Left lung (tissue), 10 donors: ENCODE results near the gene EGF. TPM values are rescaled to one million over a fixed set of nuclear protein-coding genes. Genes with fewer than 3 reads are reported as not detected.

Experiments
- ATAC-seq: fragments of 200-7000 bp; cut with Tn5 transposase; one replicate; pipeline ENCODE4 v1.9.1; 2020; ENCODE audit warnings: moderate library complexity
- DNase-seq, 4 donors: peaks; one replicate each; pipeline ENCODE4 v3.0.0-alpha.2; 2013 to 2020
- H3K27ac ChIP-seq, 2 donors: fragments of 200-600 bp; sonication (generic) in 1 of 2; one replicate each; pipeline versions ENCODE4 v1.5.0 to v1.8.0; 2020 to 2021
- H3K27me3 ChIP-seq, 2 donors: fragments of 200-600 bp; sonication (generic) in 1 of 2; one replicate each; pipeline versions ENCODE4 v1.5.0 to v1.8.0; 2020 to 2021
- H3K36me3 ChIP-seq, 2 donors: fragments of 200-600 bp; sonication (generic) in 1 of 2; one replicate each; pipeline versions ENCODE4 v1.5.0 to v1.8.0; 2020 to 2021
- H3K4me1 ChIP-seq, 2 donors: fragments of 200-600 bp; one replicate each; pipeline ENCODE4 v1.8.0; 2021
- H3K4me3 ChIP-seq, 2 donors: fragments of 200-600 bp; sonication (generic) in 1 of 2; one replicate each; pipeline versions ENCODE4 v1.5.0 to v1.8.0; 2020 to 2021; ENCODE audit warnings: mild to moderate bottlenecking in 1 of 2
- H3K9me3 ChIP-seq, 2 donors: fragments of 200-600 bp; sonication (generic) in 1 of 2; one replicate each; pipeline versions ENCODE4 v1.5.0 to v1.8.0; 2020 to 2021
- CTCF ChIP-seq, 2 donors: fragments of 200-600 bp; sonication (generic) in 1 of 2; IDR thresholded peaks; one replicate each; pipeline versions ENCODE4 v1.5.0 to v1.8.0; 2021; ENCODE audit warnings: antibody characterized with exemption in 2 of 2
- intact Hi-C, 2 donors: fragments of 100-400 bp; cut with DNase I; formaldehyde crosslinking; loops; one replicate each; pipeline versions ENCODE4 v1.11.2 to v1.14.2; 2022
- polyA plus RNA-seq, 6 donors: library from polyadenylated mRNA; unstranded; fragments of 120-200 nt; gene quantifications; one replicate each; pipeline ENCODE4 v1.2.1, GENCODE V29; 2013; ENCODE audit not compliant: insufficient read length in 6 of 6
- total RNA-seq, 2 donors: library from RNA; stranded (reverse); fragmentation: NEBNext Ultra II Directional; extraction: Animal tissue kit (Norgen Biotek cat#: 25700); gene quantifications; one replicate each; pipeline ENCODE4 v1.2.1, GENCODE V29; 2021
- donor health status: DM: no; HTN: yes; CAD: no.
- donor health status: DM: no; HTN: no; CAD: no.

EGF gene
- total and polyA plus RNA-seq, 8 donors, result 0.45 to 4.3 (median 1.0) TPM

- H3K27ac ChIP-seq, result no peak overlapping the region
- H3K9me3 ChIP-seq, result no peaks in the 10 kb centered on the region
- no peak for ATAC-seq
Measured at GRCh38 chr4:109877400-109877799, 35.3 kb upstream of the EGF start.

GRCh38 chr4:109878355-109878754 is 34.3 kb upstream of the EGF start:
- intact Hi-C loops, result no loop called here
- DNase-seq, result no peak
- no peak for ATAC-seq

More at GRCh38 chr4:109877400-109877799, 35.3 kb upstream of the EGF start:
- DNase-seq, result no peak
- Histone ChIP-seq H3K36me3 (no peaks in the 10 kb centered on the region), H3K4me1 (no peaks in the 10 kb centered on the region), H3K27me3 (no peaks in the 10 kb centered on the region), H3K4me3 (no peak overlapping the region)
- intact Hi-C loops, result no loop called here
- TF ChIP-seq CTCF (IDR thresholded peaks at IDR 0.05), result no peak

GRCh38 chr4:109879081-109879480 is 33.6 kb upstream of the EGF start:
- H3K9me3 ChIP-seq, result no peaks in the 10 kb centered on the region
- no peak overlapping the region for H3K4me3 ChIP-seq
- intact Hi-C loops, result no loop called here
- H3K27me3 ChIP-seq, result no peaks in the 10 kb centered on the region
- H3K27ac ChIP-seq, result no peak overlapping the region
- no peak for ATAC-seq
- no peak for TF ChIP-seq CTCF (IDR thresholded peaks at IDR 0.05)
- DNase-seq, result peak in 1 of 4 donors; percentile 54
- H3K4me1 ChIP-seq, result no peaks in the 10 kb centered on the region
- H3K36me3 ChIP-seq, result no peaks in the 10 kb centered on the region

More at GRCh38 chr4:109878355-109878754, 34.3 kb upstream of the EGF start:
- H3K4me1 ChIP-seq, result no peaks in the 10 kb centered on the region
- H3K9me3 ChIP-seq, result no peaks in the 10 kb centered on the region
- TF ChIP-seq CTCF (IDR thresholded peaks at IDR 0.05), result no peak
- no peak overlapping the region for H3K4me3 ChIP-seq
- H3K27me3 ChIP-seq, result no peaks in the 10 kb centered on the region
- no peak overlapping the region for H3K27ac ChIP-seq
- no peaks in the 10 kb centered on the region for H3K36me3 ChIP-seq

- Histone ChIP-seq H3K27ac (no peak overlapping the region), H3K27me3 (no peaks in the 10 kb centered on the region), H3K9me3 (no peaks in the 10 kb centered on the region), H3K4me3 (no peak overlapping the region), H3K36me3 (no peaks in the 10 kb centered on the region), H3K4me1 (no peaks in the 10 kb centered on the region)
- TF ChIP-seq CTCF (IDR thresholded peaks at IDR 0.05), result no peak
- no peak for ATAC-seq
- peak in 1 of 4 donors; percentile 27 for DNase-seq
- intact Hi-C loops, result no loop called here
Measured at GRCh38 chr4:109879636-109880314, 32.9 kb upstream of the EGF start.

- no peak for DNase-seq
- Histone ChIP-seq H3K4me3 (no peak overlapping the region), H3K9me3 (no peaks in the 10 kb centered on the region), H3K27me3 (no peaks in the 10 kb centered on the region), H3K27ac (no peak overlapping the region), H3K36me3 (no peaks in the 10 kb centered on the region), H3K4me1 (no peaks in the 10 kb centered on the region)
- TF ChIP-seq CTCF (IDR thresholded peaks at IDR 0.05), result no peak
- intact Hi-C loops, result no loop called here
- no peak for ATAC-seq
Measured at GRCh38 chr4:109886303-109886702, 26.4 kb upstream of the EGF start.
